GM19395 (cell line): ENCODE measurements around the gene ZNF524.

Source experiments
- ATAC-seq: cut with Tn5 transposase; IDR thresholded peaks from one replicate; pipeline ENCODE4 v1.9.1; 2021; ENCODE audit warnings: mild to moderate bottlenecking, moderate library complexity; ENCODE audit not compliant: unreplicated experiment

ZNF524 gene

DNA sequence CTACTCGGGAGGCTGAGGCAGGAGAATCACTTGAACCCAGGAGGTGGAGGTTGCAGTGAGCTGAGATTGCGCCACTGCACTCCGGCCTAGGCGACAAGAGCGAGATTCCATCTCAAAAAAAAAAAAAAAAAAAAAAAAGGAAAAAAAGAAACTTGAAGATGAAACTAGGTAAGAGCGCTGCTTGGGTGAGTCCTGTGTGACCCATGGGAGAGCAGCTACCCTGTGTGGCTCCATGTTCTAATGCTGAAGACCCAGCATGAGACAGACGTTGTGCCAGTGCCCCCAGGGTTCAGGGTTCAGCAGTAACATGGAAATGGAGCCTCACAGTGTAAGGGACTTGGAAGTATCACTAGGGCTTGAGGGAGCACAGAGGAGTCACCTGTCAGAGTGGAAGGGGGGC, 18.3 kb downstream of the ZNF524 start:
- ATAC-seq = no peak

DNA sequence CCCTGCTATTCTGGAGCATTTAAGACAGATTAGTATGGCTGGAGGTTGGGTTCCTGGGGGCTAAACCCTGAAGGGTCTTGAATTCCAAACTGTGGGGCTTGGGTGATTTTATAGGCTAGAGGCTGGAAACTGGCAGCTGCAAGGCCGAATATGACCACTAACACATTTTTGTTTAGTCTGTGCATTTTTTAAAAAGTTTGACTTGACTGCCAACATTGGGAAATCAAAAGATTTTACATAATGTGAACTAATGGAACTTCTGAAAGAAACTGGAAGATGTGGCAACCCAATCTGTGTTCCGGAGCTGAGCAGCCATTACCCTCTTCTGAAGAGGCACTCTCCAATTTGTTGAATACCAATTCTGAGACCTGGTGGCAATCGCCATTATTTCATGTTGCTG, 19.2 kb downstream of the ZNF524 start:
- ATAC-seq = no peak

DNA sequence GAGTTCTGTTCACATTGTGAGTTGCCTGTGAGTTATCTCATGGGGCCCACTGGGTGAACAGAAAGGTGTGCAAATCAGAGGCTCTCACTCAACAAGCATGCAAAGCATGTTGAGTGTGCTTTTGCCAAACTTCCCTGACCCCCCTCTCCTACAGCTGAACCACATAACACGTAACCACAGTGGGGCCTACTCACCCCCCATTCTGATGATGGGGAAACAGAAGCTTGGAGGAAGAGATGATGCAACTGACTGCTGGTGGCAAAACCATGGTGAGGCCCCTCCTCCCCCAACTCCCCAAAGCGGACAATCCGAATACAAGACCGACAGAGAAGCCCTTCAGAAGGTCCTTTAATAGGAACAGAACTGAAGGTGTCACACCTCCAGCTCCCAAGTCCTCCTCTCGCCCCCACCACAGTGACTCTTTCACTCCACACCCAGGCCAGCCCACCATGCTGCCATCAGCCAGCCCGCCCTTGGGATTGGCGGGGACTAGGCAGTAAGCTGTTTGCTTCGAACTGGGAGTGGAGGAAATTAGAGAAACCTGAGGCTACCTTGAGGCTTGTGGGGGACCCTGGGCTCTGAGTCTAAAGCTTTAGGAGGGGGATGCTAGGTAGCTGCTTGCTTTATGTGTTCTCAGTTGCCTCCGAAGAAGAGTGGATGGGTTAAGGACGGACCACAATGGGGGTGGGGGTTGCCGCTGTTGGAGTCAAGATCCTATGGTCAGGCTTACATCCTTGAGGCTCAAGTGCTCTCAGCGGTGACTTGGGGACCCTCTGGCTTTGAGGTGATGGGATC, 20.5 kb downstream of the ZNF524 start:
- ATAC-seq = no peak

DNA sequence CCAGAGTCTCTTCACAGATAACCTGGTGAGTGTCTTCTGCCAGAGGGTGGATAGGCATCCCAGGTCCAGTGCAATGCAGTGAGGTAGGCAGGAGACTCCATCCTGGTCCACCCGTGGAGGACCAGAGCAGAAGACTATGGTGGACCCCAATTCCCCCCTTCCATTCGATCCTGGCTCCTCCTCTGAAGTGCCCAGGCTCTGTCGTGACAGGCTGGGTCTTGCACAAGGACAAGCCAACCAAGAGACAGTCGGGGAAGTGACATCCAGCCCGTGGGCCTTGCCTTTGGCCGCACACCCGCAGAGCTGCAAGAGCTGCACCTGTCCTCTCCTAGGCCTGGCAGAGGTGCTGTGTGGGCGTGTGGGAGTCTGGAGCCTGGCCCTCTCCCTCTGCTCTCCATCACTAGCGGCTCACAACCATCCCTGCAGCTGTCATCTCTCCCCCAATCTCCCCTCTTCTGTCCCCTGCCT, 21.2 kb downstream of the ZNF524 start:
- ATAC-seq = no peak

DNA sequence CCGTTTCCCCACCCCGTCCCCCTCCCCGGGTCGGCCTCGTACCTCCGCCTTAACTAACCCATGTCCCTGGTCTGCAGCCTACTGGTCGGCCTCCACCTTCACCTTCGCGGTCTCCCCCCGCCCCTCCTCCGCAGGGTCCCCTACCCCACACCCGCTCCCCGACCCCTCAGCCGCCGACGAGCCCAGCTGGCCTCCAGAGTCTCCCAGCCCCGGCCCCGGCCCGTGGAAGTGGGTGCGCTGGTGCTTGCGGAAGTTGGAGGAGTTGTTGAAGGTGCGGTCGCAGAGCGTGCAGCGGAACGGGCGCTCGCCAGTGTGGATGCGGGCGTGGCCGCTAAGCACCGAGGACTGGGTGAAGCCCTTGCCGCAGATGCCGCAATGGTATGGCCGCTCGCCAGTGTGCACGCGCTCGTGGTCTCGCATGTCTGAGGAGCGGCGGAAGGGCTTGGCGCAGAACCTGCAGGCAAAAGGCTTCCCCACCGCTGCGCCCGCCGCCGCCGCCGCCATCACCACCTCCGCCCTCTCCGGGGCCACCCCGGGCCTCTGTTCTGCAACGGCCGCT, 21.7 kb downstream of the ZNF524 start:
- ATAC-seq = no peak

DNA sequence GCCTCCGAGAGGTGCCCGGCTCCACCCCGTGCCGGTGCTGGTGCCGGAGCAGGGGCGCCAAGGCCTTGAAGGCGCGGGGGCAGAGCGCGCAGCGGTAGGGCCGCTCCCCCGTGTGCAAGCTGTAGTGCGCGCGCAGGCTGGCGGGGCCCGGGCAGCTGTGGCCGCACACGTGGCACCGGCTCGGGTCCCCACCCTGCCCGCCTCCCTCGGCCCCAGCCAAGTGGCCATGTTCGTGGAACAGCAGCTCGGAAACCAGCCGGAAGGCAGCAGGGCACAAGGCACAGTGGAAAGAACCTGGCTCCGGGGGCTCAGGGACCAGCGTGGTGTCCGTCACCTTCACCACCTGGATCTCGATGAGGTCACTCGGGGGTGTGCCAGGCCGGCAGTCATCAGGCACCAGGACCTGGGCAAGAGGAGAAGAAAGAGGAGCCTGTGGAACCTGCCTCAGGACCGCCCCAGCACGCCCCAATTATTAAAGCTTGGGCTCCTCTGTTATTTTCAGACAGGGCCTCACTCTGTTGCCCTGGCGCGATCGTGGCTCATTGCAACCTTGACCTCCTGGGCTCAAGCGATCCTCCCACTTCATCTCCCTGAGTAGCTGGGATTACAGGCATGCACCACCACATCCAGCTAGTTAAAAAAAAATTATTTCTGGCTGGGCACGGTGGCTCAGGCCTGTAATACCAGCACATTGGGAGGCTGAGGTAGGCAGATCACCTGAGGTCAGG, 22.3 kb downstream of the ZNF524 start:
- no peak for ATAC-seq

DNA sequence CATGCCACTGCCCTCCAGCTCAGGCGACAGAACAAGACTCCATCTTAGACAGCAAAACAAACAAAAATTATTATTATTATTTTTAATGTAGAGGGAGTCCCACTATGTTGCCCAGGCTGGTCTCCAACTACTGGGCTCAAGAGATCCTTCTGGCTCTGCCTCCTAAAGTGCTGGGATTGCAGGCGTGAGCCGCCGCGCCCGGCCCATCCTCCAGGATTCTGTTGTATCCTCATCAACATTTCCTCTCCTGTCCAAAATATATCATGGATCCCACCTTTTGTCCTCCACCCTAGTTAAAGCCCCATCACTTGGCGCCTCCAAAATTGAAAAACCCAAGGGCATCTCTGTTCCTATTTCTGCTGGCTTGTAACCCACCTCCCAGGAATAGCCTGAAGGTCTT, 23.0 kb downstream of the ZNF524 start:
- ATAC-seq = no peak

DNA sequence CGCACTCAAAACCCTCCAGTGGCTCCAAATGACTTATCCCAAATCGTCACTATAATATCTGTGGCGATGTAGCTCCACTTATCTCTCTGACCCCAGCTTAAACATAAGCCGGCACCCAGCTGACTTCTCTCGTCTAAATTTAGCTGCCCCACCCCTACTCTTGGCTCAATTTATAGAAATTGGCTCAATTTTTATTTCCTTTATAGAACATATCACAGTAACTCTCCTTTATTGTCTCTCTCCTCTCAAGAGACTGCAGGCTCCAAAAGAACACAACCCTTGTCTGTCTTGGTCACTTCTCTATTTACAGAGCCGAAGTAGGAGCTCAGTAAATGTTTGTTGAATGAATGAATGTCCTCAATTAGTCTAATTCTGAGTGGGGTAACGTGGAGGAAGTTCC, 23.5 kb downstream of the ZNF524 start:
- no peak for ATAC-seq

DNA sequence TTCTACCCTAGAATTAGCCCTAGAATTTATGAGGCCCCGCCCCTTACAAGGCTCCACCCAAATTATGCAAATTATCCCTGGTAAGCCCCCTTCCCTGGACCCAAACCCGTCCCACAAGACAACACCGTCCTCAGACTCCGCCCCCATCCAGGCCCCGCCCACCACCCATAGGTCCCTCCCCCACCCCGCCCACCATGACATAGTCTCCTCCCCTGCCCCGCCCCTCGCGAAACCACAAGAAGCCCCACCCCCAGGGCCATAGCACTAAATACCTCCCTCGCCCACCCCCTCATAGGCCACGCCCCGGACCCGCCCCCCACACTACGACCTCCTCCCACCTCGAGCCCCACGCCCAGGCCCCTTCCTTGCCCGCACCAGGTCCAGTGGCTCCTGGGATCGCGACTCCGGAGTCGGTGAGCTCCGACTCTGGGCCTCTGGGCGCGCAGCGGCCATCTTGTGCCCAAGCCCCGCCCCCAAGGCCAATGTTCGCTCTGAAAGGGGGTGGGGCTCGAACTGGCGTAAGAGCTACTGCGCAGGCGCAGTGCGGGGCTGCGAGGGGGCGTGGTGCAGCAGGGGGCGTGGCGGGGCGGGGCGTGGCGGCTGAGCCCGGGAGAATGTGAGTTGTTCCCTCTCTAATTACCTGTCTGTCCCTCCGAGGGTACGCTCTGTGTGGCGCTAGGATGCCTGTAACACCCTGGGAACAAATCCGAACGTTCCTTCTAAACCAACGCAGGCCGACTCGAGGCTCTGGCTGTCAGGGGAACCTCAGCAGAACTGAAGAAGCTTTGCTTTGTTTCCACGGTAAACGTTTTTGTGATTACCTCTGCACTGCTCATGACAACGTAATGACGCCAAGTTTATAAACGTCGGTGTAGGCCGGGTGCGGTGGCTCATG, 24.3 kb downstream of the ZNF524 start, which contains the start of gene ZNF784:
Gene ZNF784, minus strand, starts transcription at position 458 of the 895 bp plus-strand sequence. Its CDS starts 5 bp downstream, at position 453.
- no peak for ATAC-seq

DNA sequence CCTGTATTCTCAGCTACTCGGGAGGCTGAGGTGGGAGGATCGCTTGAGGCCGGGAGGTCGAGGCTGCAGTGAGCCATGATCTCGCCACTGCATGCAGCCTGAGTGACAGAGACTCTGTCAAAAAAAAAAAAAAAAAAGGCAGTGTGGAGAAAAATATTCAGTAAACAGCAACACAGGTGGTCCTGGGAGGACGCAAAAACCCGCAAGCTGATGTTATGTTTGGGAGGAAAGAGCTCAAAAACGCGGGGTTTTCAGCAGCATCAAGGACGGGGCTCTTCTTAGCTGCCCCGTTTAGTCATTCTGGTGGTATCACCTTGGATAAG, 24.9 kb downstream of the ZNF524 start:
- no peak for ATAC-seq

DNA sequence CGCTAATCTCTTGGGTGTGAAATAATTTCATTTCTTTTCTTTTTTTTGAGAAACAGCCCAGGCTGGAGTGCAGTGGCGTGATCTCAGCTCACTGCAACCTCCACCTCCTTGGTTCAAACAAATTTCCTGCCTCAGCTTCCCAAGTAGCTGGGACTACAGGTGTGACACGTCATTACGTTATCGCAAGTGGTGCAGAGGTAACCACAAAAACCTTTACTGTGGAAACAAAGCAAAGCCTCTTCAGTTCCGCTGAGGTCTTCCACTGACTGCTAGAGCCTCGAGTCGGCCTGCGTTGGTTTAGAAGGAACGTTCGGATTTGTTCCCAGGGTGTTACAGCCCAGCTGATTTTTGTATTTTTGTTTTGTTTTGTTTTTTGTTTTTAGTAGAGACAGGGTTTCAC, 26.3 kb downstream of the ZNF524 start:
- ATAC-seq = no peak

DNA sequence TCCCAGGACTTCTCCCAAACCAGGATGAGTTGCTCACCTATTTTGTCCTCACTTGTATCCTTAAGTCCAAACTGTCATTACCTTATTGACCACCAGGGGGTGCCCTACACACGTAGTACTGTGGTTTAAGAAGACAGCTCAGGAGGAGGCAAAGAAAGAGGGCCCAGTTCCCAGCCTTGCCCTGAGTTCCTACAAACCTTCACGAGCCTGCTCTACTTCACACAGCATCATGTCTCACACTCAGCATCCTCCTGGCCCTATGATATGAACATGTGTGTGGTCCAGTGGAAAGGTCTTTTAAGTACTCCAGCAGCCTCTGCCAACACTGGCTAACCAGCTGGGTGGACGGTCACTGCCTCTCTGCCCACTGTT, 32.4 kb downstream of the ZNF524 start:
- ATAC-seq = no peak

DNA sequence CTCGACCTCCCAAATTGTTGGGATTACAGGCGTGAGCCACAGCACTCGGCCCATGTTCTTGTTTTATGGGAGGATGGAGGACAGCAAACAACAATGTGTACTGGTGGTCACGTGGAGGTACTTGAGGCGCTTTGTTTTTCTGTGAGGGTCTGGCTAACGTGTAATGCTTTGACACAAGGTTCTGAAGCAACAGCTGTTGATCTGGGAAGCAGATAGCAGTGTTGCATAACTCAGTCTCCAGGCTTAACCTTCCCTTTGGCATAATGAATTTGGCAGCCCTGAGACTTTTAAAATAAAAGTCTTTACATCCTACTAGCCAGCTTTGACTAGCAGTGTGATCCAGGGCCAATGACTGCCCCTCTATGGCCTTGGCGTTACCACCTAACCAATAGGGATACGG, 33.8 kb downstream of the ZNF524 start:
- ATAC-seq = no peak

DNA sequence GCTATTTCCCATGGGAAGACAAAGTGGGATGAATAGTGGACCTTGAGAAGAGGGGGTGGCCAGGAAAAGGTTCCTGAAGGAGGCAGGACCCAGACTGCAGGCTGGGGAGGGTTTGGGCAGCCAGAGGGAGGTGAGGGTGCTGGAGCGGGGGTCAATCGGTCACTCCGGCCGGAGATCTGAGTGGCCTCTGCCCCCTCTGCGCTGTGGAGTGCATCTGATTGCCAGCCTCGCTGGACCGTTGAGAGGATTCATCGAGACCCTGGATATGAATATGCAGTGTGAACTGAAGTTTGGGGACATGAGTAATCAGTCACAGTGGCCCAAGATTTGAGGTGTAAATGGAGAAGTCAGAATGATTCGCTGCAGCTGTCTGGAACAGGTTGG, 35.2 kb downstream of the ZNF524 start:
- ATAC-seq = no peak

DNA sequence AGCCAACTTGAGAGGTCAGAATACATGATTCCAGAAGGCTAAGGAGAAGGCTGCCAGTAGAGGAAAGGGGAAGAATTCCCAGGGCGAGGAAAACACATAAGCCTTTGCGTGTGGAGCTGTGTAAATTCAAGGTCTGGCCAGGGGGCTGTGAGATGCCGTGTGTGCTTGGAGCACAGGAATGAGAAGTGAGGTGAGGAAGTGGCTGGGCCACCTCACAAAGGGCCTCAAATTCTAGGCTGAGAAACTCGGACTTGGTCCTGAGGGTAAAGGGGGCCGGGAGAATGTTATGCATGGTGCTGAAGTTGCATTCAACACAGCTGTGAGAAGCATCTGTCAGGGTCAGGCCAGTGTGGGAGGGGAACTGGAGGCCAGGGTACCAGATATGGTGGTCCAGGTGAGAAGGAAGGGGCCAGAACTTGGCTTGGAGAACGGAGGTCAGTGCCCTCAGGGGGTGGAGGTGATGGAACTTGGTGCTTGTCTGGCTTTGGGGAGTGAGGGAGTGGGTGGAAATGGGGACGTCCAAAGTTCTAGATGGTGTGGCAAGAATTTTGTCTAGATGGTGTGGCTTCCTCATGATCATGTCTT, 35.9 kb downstream of the ZNF524 start:
- no peak for ATAC-seq

DNA sequence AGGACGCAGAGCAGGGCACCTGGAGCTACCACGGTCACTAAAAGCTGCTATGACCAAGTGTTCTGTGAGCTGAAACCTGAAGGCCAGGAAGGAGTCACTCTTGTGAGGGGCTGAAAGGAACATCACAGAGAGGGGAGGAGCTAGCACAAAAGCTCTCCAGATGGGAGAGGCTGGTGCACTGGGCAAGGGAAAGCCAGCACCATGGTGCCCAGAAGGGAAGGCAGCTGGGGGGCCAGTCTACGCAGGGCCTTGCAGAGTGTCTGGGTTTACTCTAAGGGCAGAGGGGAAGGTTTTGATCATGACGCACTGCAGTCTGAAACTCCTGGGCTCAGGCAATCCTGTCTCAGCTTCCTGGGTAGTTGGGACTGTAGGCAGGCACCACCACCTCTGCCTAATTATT, 36.6 kb downstream of the ZNF524 start:
- ATAC-seq = no peak

DNA sequence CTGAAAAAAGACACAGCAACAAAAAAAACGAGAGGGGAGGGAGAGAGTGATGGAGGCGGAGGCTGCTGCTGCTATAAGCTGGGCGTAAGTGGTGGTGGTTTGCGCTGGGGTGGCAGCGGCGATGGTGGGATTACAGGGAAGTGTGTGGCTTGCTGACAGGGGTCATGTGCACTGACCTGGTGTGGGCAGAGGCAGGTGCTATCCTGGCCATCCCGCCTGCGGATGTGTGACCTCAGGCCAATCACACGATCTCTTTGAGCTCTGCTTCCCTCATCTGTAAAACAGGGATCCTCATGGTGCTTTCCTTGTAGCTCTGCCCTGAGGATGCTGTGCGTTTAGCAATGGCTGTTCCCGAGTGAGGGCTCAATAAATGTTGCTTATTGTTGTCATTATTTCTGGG, 37.4 kb downstream of the ZNF524 start:
- ATAC-seq = no peak

DNA sequence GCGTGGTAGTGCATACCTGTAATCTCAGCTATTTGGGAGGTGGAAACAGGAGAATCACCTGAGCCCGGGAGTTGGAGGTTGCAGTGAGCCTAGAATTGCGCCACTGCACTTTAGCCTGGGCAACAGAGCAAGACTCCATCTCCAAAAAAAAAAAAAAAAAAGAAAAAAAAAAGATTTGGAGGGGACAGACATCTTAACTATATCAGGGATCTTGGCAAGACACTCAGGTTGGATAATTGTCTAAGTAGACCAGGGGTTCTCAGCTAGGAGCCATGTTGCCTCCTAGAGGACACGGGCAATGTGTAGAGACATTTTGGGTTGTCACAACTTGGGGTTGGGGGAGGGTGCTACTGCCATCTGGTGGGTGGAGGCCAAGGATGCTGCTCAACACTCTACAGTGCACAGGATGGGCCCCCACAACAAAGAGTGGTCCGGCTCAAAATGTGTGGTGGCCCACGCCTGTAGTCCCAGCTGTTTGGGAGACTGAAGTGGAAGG, 38.8 kb downstream of the ZNF524 start:
- ATAC-seq = no peak

DNA sequence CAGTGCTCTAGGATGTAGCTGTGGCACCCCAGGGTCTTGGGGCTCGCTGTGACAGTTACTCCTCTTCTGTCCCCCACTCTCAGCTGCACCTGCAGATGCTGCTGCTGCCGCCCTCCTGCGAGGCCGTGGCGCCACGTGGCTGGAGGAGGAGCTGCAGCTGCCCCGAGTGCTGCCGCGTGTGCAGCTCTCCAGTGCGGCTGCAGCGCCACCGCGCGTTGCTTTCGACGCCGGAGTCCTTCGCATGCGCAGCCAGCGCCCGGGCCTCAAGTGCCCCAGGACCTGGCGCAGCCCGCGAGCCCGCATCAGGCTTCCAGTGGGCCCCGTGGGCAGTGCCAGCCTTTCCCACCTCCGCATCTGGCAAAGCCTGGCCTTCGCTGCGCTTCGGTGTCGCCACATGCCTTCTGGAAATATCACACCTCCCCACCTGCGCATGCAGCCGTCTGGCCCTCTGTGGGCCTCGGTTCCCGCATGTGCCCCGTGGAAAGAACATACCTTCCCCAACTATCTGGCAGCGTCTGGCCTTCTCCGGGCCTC, 40.0 kb downstream of the ZNF524 start:
- ATAC-seq = no peak
